Measurements from ENCODE around the gene ZNF76.
"Not testable (repeated sequence)": the region's sequence is repeated elsewhere in the genome, so short reads cannot be mapped to it uniquely, and the experiment has no call there.

DNA sequence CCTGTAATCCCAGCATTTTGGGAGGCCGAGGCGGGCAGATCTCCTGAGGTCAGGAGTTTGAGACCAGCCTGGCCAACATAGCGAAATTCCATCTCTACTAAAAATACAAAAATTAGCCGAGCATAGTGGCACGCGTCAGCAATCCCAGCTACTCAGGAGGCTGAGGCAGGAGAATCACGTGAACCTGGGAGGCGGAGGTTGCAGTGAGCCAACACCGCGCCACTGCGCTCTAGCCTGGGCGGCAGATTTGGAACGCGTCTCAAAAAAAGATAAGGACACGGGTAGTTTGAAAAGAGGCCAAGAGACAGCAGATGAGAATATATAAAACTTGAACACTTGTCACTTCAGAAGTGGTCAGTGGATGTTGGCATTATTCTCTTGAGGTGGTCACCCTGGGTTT, 47.6 kb downstream of the ZNF76 start:
- not testable (repeated sequence) for TF ChIP-seq EP300, POLR2A, POLR2AphosphoS5 (IDR thresholded peaks at IDR 0.05)
- TF ChIP-seq, protein P1, sequence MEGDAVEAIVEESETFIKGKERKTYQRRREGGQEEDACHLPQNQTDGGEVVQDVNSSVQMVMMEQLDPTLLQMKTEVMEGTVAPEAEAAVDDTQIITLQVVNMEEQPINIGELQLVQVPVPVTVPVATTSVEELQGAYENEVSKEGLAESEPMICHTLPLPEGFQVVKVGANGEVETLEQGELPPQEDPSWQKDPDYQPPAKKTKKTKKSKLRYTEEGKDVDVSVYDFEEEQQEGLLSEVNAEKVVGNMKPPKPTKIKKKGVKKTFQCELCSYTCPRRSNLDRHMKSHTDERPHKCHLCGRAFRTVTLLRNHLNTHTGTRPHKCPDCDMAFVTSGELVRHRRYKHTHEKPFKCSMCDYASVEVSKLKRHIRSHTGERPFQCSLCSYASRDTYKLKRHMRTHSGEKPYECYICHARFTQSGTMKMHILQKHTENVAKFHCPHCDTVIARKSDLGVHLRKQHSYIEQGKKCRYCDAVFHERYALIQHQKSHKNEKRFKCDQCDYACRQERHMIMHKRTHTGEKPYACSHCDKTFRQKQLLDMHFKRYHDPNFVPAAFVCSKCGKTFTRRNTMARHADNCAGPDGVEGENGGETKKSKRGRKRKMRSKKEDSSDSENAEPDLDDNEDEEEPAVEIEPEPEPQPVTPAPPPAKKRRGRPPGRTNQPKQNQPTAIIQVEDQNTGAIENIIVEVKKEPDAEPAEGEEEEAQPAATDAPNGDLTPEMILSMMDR (IDR thresholded peaks at IDR 0.05) = not testable (repeated sequence)

Measured in suprapubic skin (tissue), 4 donors.